ENCODE measurements around the gene TRIM44.

- TF ChIP-seq CTCF (IDR thresholded peaks at IDR 0.05) (no peak), POLR2A (IDR thresholded peaks at IDR 0.05) (no peak), POLR2AphosphoS5 (IDR thresholded peaks at IDR 0.05) (no peak)
Measured at GRCh38 chr11:35803115-35803514, 140.5 kb downstream of the TRIM44 start.
